ENCODE data around the gene STRIP2.

Gene STRIP2

GRCh38 chr7:129453510-129454248 lies 19.4 kb downstream of the STRIP2 start:
- TF ChIP-seq ZFP3 (tag by site-specific recombination; IDR thresholded peaks at IDR 0.05; ENCODE audit: low read depth) (no peak), ZNF645 (tag by site-specific recombination; IDR thresholded peaks at IDR 0.05) (no peak), ZNF280C (tag by site-specific recombination; IDR thresholded peaks at IDR 0.05) (no peak), RBAK (tag by site-specific recombination; IDR thresholded peaks at IDR 0.05) (no peak), FEZF1 (tag by site-specific recombination; IDR thresholded peaks at IDR 0.05) (no peak), ZNF404 (tag by site-specific recombination; IDR thresholded peaks at IDR 0.05) (no peak), ZNF366 (tag by site-specific recombination; conservative IDR thresholded peaks at IDR 0.05) (no peak), ZNF2 (tag by site-specific recombination; IDR thresholded peaks at IDR 0.05) (no peak), KLF10 (tag by site-specific recombination; IDR thresholded peaks at IDR 0.05) (no peak), REPIN1 (tag by site-specific recombination; IDR thresholded peaks at IDR 0.05; ENCODE audit: low read depth) (no peak), ZBTB48 (tag by site-specific recombination; IDR thresholded peaks at IDR 0.05) (no peak), SCRT1 (tag by site-specific recombination; IDR thresholded peaks at IDR 0.05; ENCODE audit: borderline replicate concordance) (no peak), HOXA7 (CRISPR knock-in tag; IDR thresholded peaks at IDR 0.05; ENCODE audit: borderline replicate concordance) (no peak), OSR2 (tag by site-specific recombination; IDR thresholded peaks at IDR 0.05) (no peak), ZNF629 (tag by site-specific recombination; IDR thresholded peaks at IDR 0.05) (no peak), ZNF747 (tag by site-specific recombination; IDR thresholded peaks at IDR 0.05) (no peak), ZNF555 (tag by site-specific recombination; conservative IDR thresholded peaks at IDR 0.05) (no peak), ZNF549 (tag by site-specific recombination; IDR thresholded peaks at IDR 0.05) (no peak), HOXD13 (CRISPR knock-in tag; IDR thresholded peaks at IDR 0.05; ENCODE audit: borderline replicate concordance) (no peak)
- Histone ChIP-seq H3K9me3 (ENCODE audit: control insufficient read depth, insufficient read depth, low read depth, low read length) (no peaks in the 10 kb centered on the region), H3K36me3 (ENCODE audit: control insufficient read depth in 2 of 2, insufficient read depth in 1 of 2, low read length in 2 of 2) (peaks cover 8 to 61% of the 10 kb centered on the region in 2 experiments), H3K27ac (ENCODE audit: extremely low read depth, low read depth, low read length) (no peak overlapping the region), H3K4me3 (ENCODE audit: low read depth, low read length) (no peak overlapping the region), H3K4me1 (ENCODE audit: control insufficient read depth, insufficient read depth, low read length) (no peaks in the 10 kb centered on the region)
- POLR2A ChIA-PET = no interaction called here
- CTCF ChIA-PET = interaction anchor here (0.5 to 1.3 kb wide), 5 partner anchors 17 to 235 kb away, joined by 3 to 7 read pairs (median 3); no protein-coding TSS in a partner anchor

DNA sequence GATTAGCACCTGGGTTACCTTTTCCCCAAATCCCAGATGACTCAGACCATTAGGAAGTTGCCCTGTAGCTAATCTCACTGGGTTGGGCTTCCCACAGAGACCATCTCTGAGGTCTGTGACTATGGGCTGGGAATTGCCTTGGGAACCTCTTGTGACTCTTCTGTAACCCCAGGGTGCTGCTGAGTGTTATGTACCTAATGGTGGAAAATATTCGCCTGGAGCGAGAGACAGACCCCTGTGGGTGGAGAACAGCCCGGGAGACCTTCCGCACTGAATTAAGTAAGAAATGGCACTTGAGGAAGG lies 20.0 kb downstream of the STRIP2 start:
- POLR2A ChIA-PET = no interaction called here
- Histone ChIP-seq H3K27ac (ENCODE audit: extremely low read depth, low read depth, low read length) (no peak overlapping the region), H3K4me3 (ENCODE audit: low read depth, low read length) (no peak overlapping the region), H3K9me3 (ENCODE audit: control insufficient read depth, insufficient read depth, low read depth, low read length) (no peaks in the 10 kb centered on the region), H3K36me3 (ENCODE audit: control insufficient read depth in 2 of 2, insufficient read depth in 1 of 2, low read length in 2 of 2) (peaks cover 8 to 66% of the 10 kb centered on the region in 2 experiments), H3K4me1 (ENCODE audit: control insufficient read depth, insufficient read depth, low read length) (no peaks in the 10 kb centered on the region)
- CTCF ChIA-PET = interaction anchor here (0.6 kb wide), 1 partner anchor 59 kb away, joined by 3 read pairs; no protein-coding TSS in a partner anchor
- TF ChIP-seq ZIC2 (tag by site-specific recombination; IDR thresholded peaks at IDR 0.05) (peak; percentile 68), BCL6B (tag by site-specific recombination; IDR thresholded peaks at IDR 0.05) (no peak)

All from HEK293 (cell line).